GM18499 (cell line): ENCODE results near the gene USP19.

Experiments used
- ATAC-seq: cut with Tn5 transposase; IDR thresholded peaks from one replicate; pipeline ENCODE4 v1.9.1; 2021; ENCODE audit warnings: moderate number of reproducible peaks; ENCODE audit not compliant: insufficient read depth, unreplicated experiment

The USP19 gene

DNA sequence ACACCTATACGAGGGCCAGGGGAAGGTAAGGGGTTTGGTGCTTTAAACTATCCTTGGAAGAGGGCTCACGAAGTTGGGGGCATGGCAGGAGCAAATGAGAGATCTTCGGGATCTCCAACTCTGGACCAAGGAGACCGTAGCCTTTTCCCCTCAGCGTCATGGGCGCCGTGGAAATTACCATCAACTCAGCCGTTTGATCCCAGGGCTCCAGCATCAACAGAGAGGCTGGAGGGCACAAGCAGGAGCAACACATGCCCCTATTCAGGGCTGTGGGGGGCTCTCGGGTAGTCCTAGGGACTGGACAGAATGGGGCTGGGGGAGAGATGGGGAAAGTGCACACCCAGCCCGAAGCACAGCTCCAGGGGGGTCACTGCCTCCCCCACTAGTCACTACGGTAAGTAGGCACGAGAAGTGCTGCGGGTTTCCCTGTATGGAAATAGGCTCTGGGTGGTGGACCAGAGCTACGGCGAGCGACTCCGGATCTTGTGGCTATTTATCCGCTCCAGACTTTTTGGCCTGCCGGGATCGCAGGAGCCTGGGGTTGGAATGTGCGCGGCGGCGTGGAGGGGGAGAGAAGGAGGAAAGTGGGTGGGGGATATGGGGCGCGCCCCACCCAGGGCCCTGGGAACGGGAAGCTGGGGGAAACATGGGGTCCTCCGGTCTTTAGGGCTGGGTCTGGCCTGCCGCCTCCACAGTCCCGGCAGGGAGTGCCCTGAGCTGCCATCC, 12.8 kb upstream of the USP19 start:
- no peak for ATAC-seq

DNA sequence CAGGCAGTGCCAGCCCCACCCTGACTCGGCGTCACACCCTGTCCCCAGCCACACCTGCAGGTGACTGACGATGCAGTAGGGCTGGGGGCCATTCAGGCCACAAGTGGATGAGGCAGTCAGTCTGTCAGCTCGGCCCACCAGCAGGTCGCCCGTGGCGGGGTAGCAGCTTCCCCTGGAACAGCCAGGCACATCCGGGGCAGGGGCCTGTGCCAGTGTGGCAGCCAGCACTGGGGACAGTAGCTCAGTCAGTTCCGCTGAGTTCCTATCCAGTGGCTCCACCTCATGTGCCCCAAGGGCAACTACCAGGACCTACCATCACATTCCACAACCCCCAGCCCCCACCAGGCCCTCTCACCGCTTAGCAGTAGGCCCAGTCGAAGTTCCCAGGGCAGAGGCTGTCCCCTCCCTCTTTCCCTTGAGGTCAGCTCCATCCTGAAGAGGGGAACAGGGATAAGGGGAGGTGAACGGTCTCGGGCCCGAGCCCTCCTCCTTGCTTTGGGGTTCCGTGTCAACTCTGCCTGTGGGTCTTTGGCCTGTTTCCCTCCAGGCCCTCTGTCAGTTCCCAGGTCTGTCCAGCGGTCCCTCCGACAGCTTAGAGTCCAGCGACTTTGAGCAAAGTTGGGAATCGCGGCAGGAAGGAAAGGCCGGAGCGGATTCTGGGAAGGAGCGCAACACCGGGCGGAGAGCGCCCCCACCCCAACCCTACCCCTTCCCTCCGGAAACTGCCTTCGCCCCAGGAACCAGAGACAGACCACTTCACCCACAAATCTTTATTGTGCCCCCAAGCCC, 12.0 kb upstream of the USP19 start, which contains the start of gene LAMB2:
TSS of gene LAMB2 (minus strand) at position 614 of the 789 bp plus-strand sequence. CDS start at position 431, 183 bp downstream.
- no peak for ATAC-seq

DNA sequence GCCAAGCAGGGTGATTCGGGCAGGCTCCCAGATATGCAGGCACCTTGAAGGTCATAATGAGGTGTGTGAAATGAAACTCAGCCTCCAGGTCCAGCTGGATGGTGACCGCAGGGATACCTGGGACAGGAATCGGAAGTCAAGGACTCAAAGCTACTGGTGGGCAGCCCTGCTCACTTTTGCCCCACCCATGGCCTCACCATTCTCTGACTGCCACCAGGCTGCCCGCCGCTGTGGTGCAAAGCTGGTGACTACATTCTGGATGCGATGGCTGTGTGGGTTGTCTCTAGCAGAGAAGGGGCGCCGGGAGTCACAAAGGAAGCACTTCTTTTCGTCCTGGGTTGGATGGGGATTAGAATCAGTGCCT, 11.4 kb upstream of the USP19 start:
- no peak for ATAC-seq

DNA sequence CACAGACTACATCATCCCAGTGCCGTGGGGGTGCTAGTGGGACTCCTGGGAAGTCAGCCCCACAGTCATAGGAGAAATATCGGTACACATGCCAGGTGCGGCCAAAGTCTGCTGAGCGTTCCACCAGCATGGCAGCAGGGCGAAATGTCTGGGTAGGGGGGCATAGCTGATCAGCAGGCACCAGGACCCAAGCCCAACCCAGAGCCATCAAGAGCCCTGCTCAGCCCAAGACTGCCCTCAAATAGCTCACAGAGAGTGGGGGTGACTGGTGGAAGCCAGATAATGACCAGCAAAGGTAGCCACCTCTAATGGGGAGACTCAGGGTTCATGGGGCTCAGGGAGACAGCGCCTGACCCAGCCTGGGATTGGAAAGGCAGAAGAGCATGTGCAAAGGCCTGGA, 11.0 kb upstream of the USP19 start:
- ATAC-seq: no peak

DNA sequence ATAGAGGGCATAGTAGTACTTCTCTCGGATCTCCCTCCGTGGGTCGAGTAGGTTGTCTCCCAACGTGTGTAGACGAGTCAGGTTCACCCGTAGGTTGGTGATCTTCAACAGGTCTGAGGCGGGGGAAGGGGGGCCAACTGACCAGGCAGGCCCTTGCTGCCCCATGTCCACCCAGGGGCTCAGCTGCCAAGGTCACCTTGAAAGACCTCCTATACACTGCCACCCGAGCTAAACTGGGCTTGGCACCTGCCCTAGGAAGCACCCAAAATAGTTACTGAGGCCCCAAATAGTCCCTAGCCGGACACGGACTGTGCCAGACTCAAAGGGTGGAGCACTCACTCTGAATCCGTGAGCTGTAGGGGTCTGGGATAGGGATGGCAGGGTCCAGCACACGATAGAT, 10.4 kb upstream of the USP19 start:
- no peak for ATAC-seq

DNA sequence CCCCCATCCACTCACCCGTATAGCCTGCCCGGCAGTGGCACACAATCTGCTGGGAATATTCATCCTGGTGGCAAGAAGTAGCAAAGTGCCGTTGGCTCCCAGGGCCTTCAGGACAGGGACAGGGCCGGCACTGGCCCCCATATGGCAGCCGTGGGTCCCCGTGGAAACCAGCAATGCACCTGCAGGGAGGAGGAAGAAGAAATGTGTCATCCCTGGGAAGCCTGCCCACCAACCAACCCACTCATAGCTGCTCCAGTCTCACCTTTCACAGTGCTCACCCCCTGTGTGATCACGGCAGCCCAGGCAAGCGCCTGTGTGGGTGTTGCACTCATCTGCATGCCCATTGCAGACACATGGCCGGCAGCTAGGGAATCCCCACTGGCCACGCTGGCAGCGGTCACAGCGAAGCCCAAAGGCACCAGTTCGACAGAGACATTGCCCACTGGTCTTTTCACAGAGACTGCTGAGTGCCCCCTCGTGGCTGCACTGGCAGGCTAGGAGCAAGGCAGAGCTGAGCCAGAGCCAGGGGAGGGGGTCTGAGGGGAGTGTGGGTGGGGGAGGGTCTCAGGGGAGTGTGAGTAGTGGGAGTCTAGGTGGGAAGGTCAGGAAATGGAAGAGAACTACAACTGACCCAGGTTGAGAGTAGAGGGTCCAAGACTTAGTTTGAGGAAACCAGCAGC, 4.5 kb upstream of the USP19 start:
- ATAC-seq: no peak

DNA sequence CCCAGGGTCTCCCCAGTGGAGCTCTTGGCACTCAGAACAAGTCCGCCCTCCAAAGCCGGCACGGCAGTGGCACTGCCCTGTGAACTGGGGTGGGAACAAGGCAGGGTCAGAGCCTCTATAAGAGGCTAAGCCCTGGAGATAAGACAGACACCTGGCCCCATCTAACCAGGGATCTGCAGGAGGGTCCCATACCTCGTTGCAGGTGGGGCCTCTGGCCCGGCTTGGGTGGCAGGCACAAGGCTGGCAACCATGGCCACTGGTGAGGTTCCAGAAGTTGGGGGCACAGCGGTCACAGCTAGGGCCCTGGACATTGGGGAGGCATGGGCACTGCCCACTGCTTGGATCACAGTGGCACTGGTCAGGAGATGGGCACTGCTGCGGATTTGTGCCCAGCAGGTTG, 3.6 kb upstream of the USP19 start:
- no peak for ATAC-seq

DNA sequence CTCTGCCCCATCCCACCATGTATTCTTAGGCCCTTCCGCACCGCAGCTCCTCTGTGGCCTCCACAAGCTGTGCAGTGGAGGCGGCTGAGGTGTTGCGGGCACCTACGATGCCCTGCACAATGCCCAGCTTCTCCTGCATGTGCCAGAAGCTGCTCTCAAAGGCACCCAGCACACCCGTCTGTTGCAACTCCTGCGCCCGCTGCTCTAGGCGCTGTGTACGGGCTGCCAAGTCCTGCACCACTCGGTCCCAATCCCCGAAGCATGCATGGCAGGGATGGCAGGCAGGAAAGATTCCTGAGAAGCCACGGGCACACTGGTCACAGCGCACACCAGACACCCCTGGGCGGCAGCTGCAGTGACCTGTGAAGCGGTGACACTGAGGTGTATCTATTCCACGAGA, 3.1 kb upstream of the USP19 start:
- ATAC-seq: no peak

DNA sequence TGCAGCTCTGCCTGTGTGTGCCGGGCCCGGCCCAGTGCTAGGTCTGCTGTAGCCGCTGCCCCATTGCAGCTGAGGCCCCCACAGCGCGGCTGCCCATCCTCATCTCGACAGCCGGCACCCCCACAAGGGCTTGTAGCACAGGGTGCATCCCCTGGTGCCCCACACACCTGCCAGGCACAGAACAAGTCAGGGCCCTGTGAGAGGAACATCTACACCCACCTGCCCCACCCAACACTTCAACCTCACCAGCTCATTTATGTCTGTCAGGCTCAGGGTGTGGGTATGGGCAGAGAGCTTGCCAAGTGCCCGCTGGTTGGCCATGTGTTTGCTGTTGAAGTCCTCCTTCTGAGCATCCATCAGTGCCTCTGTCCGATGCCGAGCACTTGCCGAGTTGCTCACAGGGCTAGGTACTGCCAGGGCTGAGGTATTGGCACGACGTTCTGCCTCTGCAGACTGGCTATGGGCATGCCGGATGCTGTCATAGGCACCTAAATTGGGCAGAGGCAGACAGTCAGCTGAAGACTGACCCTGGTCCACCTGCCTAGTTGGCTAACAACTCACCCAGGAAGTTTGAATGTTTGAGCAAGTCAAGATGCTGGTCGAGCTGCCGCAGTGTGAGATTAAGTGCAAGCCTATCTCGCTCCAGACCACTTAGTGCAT, 2.4 kb upstream of the USP19 start:
- no peak for ATAC-seq

DNA sequence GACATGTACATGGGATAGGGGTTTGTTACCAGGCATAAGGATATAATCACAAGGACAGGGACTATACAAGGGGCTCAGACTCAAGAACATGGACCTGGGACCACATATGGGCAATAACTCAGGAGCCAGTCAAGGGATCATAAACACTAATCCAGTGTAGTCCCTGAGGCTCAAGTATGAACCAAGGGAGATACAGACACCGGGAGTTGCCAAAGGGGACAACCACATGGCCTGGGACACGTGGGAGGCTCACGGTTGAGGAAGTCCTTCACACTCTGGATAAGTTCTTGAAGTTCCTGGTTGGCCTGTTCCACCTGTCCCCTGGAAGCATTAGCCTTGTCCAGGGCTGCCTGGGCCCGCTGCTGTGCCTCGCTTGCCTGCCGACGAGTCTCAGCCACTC, 1.8 kb upstream of the USP19 start:
- ATAC-seq: no peak

DNA sequence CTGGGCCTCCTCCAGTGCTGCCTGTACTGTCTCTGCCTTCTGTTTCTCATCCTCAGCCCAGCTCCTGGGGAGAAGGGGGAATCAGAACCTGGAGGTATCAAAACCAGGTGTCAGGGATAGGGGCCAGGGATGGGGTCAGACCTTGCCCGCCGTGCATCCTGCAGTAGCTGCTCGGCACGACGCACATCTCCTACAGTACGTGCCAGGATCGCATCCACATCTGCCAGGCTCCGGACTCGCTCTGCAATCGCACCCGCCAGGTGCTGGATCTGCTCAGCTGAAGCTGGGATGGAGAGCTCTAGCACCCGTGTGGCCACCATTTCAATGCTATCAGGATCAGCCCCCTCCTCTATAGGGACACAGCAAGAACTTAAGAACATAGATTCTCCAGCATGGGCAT, 1.4 kb upstream of the USP19 start:
- no peak for ATAC-seq

DNA sequence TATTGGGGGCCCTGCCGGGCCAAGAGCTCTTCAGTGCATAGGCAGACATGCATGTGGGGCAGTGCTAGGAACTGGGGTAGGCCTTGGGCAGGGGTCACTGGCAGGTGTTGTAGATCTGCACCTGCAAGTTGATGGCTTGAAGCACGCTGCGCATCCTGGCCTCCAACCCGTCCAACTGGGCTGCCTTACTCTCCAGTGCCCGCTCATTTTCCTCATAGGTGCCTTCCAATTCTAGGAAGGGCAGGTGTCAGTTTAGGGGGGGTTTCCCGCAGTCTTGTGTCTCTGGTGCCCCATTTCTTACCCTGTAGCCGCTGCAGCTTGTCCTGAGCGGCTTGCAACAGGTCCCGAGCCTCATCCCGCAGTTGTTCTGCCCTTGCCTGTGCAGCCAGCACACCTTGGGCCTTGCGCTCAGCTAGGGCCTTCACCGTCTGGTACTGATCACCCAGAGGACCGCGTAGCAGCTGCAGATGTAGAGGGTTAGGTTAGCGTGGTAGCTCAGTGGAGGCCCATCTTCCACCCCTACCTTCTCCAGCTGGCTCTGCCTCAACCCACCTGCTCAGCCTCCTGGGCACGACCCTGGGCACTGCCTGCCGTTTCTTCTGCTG, 611 bp upstream of the USP19 start:
- ATAC-seq: no peak

DNA sequence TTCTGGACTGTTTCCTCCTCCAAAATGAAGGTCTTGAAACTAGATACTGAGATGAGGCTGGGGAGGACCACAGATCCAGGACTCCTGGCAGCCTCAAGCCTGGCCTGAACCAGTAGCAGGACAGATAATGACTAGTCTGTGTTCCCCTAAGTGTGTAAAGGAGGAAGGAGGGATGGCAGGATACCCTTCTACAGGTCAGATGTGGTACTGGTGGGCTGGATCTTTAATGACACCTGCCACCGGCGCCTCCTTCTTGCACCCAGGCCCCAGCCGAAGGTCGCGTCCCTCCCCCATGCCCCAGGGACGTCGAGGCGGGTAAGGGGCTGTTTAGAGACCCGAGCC, 556 bp downstream of the USP19 start:
- no peak for ATAC-seq

DNA sequence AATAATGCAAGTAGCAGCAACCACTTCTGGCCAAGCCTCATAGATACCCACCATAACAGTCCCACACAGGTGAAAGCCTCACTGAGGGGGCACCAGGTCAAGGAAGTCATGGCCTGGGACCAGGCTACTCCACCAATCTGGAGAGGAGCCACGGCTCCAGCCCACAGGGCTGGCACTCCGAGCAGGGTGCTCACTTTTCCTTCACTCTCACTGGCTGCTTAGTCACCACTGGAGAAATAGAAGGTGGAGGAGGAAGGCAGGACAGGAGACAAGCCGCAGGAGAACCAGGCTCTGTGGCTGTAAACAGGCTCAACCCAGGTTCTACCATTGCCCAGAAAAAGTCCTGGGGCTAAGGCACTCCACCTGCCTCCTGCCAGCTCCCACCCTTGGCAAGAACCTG, 1.2 kb downstream of the USP19 start:
- no peak for ATAC-seq

DNA sequence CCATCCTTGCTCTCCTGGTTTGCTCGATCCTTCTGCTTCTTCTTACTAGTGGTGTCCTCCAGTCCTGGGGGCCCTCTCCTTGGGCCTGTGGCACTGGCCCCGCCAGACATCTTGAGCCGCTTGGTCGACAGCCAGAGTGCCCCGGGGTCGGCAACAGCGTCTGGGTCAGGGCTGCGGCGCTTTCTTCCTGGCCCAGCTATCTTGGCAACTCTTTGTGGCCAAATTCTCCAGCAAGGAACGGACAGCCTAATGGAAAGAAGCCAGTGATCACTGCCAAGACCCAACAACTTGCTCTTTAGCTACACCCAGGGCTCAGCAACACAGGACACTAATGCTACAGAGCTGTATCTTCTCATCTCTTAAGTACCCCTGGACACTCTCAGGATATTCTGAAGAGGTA, 1.6 kb downstream of the USP19 start:
- ATAC-seq: no peak

DNA sequence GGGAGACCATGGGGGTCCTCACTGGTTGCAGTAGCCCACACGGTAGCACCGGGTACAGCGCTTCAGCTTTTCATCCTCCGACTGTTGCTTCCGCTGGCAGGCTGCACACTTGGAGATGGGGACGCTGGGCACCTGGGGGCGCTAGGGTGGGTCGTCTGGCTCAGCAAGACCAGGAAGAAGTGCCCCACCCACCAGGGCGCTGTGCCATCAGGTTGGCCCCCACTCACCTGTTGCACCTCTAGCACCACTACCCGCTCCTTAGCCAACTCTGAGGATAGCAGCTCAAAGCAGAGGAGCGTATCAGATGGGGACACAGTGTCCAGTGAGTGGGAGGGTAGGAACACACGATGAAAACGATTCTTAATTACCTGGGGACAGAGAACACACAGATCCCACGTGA, 8.4 kb downstream of the USP19 start:
- no peak for ATAC-seq

DNA sequence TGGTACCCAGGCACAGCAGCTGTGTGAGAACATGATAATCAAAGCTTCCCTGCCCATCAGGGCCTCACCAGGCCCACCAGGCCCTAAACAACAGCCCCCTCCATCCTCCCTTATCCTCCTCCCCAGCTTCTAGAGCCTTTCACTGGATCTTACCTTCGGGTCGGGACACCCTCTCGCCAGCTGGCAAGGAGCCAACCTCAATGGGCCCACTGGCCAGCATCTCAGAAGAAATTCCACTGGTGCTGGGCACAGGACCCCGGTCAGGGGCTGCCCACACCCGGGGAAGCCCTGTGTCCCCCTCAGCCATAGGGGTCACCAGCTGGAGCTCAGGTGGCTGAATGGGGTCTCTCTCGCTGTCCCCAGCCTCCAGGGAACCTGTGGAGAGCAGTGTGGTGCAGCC, 9.3 kb downstream of the USP19 start:
- ATAC-seq: no peak

DNA sequence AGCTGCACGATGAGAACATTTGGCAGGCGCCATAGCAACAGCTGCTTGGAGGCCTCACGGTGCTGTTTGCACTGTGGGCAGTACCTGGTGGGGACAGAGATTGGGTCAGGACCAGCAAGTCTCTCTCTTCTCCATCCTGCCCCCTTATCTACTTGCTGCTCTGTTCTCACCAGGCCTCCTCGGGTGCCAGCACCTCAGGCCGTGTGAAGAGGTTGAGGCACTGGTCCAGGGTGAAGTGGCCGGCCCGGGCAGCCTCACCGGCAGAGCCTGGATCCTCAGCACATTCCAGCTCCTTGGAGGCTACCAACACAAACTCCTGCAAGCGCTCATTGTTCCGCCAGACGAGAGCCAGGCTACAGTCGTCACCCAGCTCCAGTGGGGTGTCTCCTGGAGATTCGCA, 9.8 kb downstream of the USP19 start:
- ATAC-seq: no peak

DNA sequence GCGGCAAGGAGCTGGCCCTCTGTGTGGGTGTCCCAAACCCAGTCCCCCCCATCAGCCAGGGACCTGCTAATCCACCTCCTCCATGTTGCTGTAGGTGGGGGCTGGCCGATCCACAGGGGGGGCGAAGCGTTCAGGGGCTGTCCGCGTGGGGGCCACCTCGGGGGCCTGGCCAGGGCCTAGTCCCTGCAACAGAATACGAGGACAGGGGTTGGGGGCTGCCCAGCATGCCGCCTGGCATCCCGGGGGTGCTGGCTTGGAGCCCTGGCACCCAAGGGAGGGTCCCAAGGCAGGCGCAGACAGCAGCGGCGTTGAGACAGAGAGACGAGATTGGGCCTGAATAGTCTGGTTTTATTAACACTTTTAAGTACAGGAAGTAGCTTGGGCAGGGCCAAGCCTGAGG, 12.3 kb downstream of the USP19 start:
- no peak for ATAC-seq

DNA sequence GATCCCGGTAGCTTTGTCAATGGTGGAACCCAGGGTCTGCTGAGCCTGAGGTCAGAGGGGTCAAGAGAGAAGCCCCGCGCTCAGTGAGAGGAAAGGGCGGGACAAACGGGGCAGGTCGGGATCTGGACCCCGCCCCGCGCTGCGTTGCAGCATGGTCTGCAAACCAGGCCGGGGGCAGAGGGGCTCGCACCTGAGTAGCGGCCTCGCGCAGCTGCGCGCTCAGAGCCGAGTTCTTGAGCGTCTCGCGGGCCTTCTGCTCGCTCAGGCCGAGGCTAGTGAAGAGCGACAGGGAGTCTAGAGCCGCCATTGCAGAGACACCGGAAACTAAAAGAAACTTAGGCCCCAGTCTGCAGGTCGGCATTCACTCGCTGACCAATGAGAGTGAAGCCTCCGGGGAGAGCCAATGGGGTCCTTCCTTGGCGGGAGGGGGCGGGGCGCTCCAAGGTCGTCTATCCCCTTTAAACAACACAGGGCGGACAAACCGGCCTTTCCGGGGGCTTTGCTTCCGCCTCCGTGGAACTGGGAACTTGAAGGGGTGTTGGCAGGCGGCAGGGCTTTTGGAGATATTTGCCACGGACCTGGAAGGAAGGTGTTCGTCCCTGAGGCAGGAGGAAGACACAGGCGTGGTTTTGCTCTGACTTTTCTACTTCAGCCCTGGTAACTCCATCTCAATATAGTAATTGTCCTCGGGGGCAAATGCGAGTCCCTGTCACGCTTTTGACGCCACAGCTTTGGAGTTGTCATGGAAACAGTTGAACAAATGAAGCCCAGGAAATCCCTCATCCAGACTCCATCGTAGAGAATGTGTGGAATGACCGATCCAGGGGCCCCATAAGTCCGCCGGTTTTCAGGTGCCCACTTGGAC, 16.0 kb downstream of the USP19 start, which contains the start of gene QARS1:
TSS of gene QARS1 (minus strand) at position 331 of the 865 bp plus-strand sequence. CDS start at position 307, 24 bp downstream.
- ATAC-seq: peak; percentile 64
